Stimulated activated CD8-positive, alpha-beta memory T cell treated with anti-CD3 and anti-CD28 coated beads, Interleukin-7, amount 100 ng/mL, for 1 hour (primary cell): ENCODE measurements around the gene CLIP1.
A peak's percentile ranks its signal among the peaks of the same experiment; 100 is the strongest.
"Not testable (repeated sequence)": the region's sequence is repeated elsewhere in the genome, so short reads cannot be mapped to it uniquely, and the experiment has no call there.

Experiments used
- DNase-seq, 2 donors: peaks; one replicate each; pipeline ENCODE4 v3.0.0-alpha.2; 2020; ENCODE audit warnings: low read depth in 2 of 2

Gene CLIP1

GRCh38 chr12:122421821-122422729 is at the start of gene CLIP1:
TSS of gene CLIP1 (minus strand) at chr12:122422669. CDS start at chr12:122380452, 42,217 bp downstream.
- DNase-seq: peak; percentile 12 to 16

DNA sequence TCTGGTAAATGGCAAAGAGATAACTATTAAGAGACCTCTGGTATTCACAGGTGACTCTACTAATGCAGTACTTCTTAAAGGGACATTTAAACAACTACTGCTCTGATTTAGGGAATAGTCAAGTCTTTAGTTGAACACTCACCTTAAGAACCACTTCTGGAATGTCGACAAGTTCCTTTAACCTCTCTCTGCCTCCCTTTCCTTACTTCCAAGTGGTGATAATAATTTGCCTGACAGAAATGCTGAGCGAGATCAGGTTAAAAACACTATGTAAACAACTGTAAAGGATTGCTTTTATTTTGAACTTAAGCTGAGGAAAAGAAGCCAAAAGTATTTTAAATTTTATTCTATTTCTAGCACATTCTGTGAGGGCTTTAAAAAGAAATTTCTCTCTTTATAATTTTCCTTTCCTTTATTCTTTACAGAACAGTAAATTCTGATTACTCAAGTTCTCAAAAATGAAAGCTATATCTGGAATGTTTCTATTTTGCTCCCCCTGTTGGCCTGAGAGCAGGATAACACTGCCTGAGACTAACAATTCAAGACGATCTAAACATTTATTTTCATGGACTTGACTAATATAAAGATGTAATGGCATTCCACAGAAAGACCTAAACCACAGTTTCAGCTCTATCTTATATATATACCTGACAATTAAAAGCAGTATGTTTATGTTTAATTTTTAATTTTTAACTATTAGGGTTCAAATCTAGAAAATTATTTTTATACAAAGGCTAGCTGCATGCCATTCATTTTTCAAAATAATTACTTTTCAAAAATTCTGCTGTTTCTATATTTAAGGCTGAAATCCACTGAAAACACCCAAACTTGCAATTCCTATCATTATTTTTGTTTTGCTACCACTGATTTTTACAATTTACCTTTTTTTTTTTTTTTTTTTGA is 49.1 kb upstream of the CLIP1 start:
- no peak for DNase-seq

- not testable (repeated sequence) for DNase-seq
Measured at GRCh38 chr12:122470576-122470975, 48.1 kb upstream of the CLIP1 start.

DNA sequence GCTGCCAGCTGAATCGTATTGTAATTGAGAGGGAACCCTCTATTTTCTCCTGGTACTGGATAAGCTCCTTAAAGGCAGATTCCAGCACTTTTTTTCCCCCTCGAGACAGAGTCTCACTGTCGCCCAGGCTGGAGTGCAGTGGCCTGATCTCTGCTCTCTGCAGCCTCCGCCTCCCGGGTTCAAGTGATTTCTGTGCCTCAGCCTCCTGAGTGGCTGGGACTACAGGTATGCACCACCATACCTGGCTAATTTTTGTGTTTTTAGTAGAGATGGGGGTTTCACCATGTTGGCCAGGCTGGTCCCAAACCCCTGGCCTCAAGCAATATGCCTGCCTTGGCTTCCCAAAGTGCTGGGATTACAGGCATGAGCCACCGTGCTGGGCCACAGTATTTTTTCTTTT is 47.4 kb upstream of the CLIP1 start:
- not testable (repeated sequence) for DNase-seq

DNA sequence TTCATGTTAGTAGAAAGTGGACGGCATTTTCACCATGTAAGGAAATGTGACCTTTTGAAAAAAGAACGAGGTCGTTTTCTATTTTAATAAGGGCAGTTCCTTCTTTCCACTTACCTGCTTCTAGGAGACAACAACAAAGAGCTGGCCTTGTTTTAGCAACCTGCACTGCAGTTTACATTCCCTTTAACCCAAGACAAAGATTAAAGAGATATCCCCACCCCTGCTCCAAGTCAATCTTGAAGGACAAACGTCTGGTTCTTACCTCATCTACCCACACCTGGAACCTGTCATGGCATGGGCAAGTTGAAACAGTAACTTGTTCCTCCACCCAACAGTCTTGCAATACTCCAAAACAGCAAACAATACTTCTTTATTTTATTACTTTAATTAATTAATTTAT is 45.5 kb upstream of the CLIP1 start:
- no peak for DNase-seq

DNA sequence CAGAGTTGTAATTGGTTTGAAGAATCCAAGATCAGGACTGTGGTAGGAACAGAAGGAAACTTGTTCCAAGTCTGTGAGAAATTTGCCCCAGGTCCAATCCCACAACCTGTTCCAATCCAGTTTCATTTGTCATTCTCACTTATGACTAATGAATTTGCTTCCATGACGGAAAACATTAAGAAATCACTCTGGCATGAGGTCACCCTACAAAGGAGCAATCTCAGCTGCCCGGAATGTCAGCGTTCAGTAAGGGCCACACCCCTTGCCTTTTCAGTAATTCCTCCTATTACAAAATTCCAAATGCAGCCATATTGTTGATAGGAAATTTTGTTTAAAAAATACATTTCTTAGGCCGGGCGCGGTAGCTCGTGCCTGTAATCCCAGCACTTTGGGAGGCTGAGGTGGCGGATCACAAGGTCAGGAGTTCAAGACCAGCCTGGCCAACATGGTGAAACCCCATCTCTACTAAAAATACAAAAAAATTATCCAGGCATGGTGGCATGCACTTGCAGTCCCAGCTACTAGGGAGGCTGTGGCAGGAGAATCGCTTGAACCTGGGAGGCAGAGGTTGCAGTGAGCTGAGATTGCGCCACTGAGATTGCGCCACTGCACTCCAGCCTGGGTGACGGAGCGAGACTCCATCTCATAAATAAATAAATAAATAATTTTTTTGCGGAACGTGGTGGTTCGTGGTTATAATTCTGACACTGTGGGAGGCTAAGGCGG is 42.0 kb upstream of the CLIP1 start:
- not testable (repeated sequence) for DNase-seq

- no peak for DNase-seq
Measured at GRCh38 chr12:122460641-122461040, 38.2 kb upstream of the CLIP1 start.

GRCh38 chr12:122460061-122460460 is 37.6 kb upstream of the CLIP1 start:
- no peak for DNase-seq

DNA sequence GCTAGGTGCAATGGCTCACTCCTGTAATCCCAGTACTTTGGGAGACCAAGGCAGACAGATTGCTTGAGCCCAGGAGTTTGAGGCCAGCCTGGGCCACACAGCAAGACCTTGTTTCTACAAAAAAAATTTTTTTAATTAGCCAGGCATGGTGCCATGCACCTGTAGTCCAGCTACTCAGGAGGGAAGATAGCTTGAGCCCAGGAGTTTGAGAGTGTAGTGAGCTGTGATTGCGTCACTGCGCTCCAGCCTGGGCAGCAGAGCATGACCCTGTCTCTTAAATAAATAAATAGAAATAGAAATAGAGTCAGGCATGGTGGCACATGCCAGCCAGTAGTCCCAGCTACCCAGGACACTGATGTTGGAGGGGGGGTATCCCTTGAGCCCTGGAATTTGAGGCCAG is 36.7 kb upstream of the CLIP1 start:
- no peak for DNase-seq

DNA sequence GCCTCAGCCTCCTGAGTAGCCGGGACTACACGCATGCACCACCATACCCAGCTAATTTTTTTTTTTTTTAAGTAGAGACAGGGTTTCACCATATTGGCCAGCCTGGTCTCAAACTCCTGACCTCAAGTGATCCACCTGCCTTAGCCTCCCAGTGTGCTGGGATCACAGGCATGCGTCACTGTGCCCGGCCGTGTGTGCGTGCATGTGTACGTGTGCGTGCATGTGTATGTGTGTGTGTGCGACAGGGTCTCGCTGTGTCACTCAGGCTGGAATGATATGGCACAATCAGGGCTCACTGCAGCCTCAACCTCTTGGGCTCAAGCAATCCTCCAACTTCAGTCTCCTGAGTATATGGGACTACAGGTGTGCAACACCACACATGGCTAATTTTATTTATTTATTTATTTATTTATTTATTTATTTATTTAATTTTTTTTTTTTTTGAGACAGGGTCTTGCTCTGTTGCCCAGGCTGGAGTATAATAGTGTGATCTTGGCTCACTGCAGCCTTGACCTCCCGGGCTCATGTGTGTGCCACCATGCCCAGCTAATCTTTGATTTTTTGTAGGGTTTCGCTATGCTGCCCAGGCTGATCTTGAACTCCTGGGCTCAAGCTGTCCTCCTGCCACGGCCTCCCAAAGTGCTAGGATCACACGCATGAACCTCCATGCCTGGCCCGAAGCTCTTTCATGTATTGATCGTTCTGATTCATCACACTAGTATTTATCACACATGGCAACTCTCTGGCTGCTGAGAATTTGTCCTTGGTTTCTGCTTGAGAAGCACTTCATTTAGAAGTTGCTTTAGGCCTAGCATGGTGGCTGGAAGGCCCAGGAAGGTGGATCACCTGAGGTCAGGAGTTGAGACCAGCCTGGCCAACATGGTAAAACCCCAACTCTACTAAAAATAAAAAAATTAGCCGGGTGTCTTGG is 35.9 kb upstream of the CLIP1 start:
- DNase-seq: no peak

DNA sequence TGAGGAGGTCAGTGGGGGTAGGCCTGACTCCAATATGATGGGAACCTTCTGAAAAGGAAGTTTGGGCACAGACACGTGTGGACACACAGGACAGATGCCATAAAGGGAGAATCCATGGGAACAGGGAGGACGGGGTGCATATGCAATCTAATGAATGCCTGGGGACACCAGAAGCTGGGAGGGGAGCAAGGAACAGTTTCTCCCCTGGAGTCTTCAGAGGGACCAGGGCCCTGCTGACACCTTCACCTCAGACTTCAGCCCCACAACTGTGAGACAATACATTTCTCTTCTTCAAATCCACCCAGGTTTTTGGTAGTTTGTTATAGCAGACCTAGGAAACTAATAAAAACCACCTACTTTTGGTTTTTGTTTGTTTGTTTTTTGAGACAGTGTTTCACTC is 35.2 kb upstream of the CLIP1 start:
- no peak for DNase-seq

GRCh38 chr12:122454739-122455138 is 32.3 kb upstream of the CLIP1 start:
- no peak for DNase-seq

DNA sequence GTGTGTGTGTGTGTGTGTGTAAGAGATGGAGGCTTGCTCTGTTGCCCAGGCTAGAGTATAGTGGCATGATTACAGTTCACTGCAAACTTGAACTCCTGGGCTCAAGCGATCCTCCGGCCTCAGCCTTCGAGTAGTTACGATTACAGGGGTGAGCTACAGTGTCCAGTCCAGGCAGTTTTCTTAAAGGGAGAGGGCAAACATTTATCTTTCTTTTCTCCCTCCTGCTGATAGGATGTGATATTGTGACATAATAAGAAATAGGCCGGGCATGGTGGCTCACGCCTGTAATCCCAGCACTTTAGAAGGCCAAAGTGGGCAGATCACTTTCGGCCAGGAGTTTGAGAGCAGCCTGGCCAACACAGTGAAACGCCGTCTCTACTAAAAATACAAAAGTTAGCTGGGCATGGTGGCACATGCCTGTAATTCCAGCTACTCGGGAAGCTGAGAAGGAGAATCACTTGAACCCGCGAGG is 31.8 kb upstream of the CLIP1 start:
- DNase-seq: no peak

- no peak for DNase-seq
Measured at GRCh38 chr12:122452701-122453285, 30.3 kb upstream of the CLIP1 start.

DNA sequence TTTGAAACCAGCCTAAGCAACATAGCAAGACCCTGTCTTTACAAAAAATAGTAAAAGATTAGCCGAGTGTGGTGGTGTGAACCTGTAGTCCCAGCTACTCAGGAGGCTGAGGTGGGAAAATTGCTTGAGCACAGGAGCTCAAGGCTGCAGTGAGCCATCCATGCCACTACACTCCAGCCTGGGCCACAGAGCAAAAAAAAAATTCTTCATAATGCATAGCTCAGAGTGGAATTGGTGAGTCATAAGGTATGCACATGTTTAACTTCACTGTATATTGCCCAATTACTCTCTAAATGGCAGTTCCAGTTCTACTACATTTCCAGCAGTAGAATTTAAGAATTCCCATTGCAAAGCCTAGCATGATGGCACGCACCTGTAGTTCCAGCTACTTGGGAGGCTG is 26.8 kb upstream of the CLIP1 start:
- DNase-seq: no peak

GRCh38 chr12:122447825-122448224 is 25.4 kb upstream of the CLIP1 start:
- not testable (repeated sequence) for DNase-seq

GRCh38 chr12:122446390-122446789 is 23.9 kb upstream of the CLIP1 start:
- not testable (repeated sequence) for DNase-seq

GRCh38 chr12:122444071-122444470 is 21.6 kb upstream of the CLIP1 start:
- DNase-seq: not testable (repeated sequence)

- not testable (repeated sequence) for DNase-seq
Measured at GRCh38 chr12:122438822-122439221, 16.4 kb upstream of the CLIP1 start.

GRCh38 chr12:122437656-122438121 is 15.2 kb upstream of the CLIP1 start:
- DNase-seq: no peak
